Skin epidermis (tissue), 12 donors: ENCODE results near the gene RNASEL.
"Not testable (repeated sequence)": the region's sequence is repeated elsewhere in the genome, so short reads cannot be mapped to it uniquely, and the experiment has no call there.

Source experiments
- H3K27ac ChIP-seq, 21 experiments: fragments of 200-600 bp; sonication (generic) in 11 of 21; one replicate each; pipeline ENCODE4 v1.5.0; 2020; ENCODE audit warnings: mild to moderate bottlenecking in 3 of 21, inconsistent platforms in 2 of 21, moderate library complexity in 2 of 21
- H3K4me3 ChIP-seq, 7 experiments: fragments of 200-600 bp; sonication (generic) in 2 of 7; one replicate each; pipeline ENCODE4 v1.5.0; 2020; ENCODE audit warnings: inconsistent platforms in 2 of 7, mild to moderate bottlenecking in 2 of 7, moderate library complexity in 1 of 7

The RNASEL gene

GRCh38 chr1:182569939-182570610 lies 19.0 kb downstream of the RNASEL start:
- Histone ChIP-seq H3K27ac (peak overlapping the region in 1 of 21 experiments; percentile 55), H3K4me3 (no peak overlapping the region)

- Histone ChIP-seq H3K4me3 (no peak overlapping the region), H3K27ac (peak overlapping the region in 1 of 21 experiments; percentile 35)
Observed at GRCh38 chr1:182568647-182569284, 20.3 kb downstream of the RNASEL start.

- H3K27ac ChIP-seq, result no peak overlapping the region
- no peak overlapping the region for H3K4me3 ChIP-seq
Observed at GRCh38 chr1:182567629-182568028, 21.4 kb downstream of the RNASEL start.

- no peak overlapping the region for H3K27ac ChIP-seq
- H3K4me3 ChIP-seq, result no peak overlapping the region
Observed at GRCh38 chr1:182565537-182565936, 23.5 kb downstream of the RNASEL start.

- H3K4me3 ChIP-seq, result no peak overlapping the region
- no peak overlapping the region for H3K27ac ChIP-seq
Observed at GRCh38 chr1:182564406-182565004, 24.6 kb downstream of the RNASEL start.

- Histone ChIP-seq H3K4me3 (no peak overlapping the region), H3K27ac (no peak overlapping the region)
Observed at GRCh38 chr1:182563095-182563494, 26.0 kb downstream of the RNASEL start.

- Histone ChIP-seq H3K4me3 (no peak overlapping the region), H3K27ac (no peak overlapping the region)
Observed at GRCh38 chr1:182561456-182561855, 27.6 kb downstream of the RNASEL start.

- no peak overlapping the region for H3K4me3 ChIP-seq
- no peak overlapping the region for H3K27ac ChIP-seq
Observed at GRCh38 chr1:182560392-182560984, 28.6 kb downstream of the RNASEL start.

- Histone ChIP-seq H3K4me3 (no peak overlapping the region), H3K27ac (no peak overlapping the region)
Observed at GRCh38 chr1:182556279-182556678, 32.8 kb downstream of the RNASEL start.

GRCh38 chr1:182555493-182555892 lies 33.6 kb downstream of the RNASEL start:
- Histone ChIP-seq H3K4me3 (no peak overlapping the region), H3K27ac (no peak overlapping the region)

GRCh38 chr1:182552527-182552926 lies 36.5 kb downstream of the RNASEL start:
- H3K4me3 ChIP-seq, result no peak overlapping the region
- no peak overlapping the region for H3K27ac ChIP-seq

GRCh38 chr1:182549811-182550210 lies 39.2 kb downstream of the RNASEL start:
- no peak overlapping the region for H3K27ac ChIP-seq
- no peak overlapping the region for H3K4me3 ChIP-seq

- Histone ChIP-seq H3K27ac (no peak overlapping the region), H3K4me3 (no peak overlapping the region)
Observed at GRCh38 chr1:182549346-182549745, 39.7 kb downstream of the RNASEL start.

- no peak overlapping the region for H3K4me3 ChIP-seq
- no peak overlapping the region for H3K27ac ChIP-seq
Observed at GRCh38 chr1:182533896-182534295, 55.2 kb downstream of the RNASEL start.

- not testable (repeated sequence) for H3K4me3 ChIP-seq, H3K27ac ChIP-seq
Observed at GRCh38 chr1:182528206-182528605, 60.9 kb downstream of the RNASEL start.

GRCh38 chr1:182527680-182528079 lies 61.4 kb downstream of the RNASEL start:
- Histone ChIP-seq H3K27ac (no peak overlapping the region), H3K4me3 (no peak overlapping the region)

- H3K4me3 ChIP-seq, result no peak overlapping the region
Observed at GRCh38 chr1:182525342-182525741, 63.7 kb downstream of the RNASEL start.

More at GRCh38 chr1:182525342-182525741, 63.7 kb downstream of the RNASEL start:
- H3K27ac ChIP-seq, result no peak overlapping the region
